C4-2B (cell line): ENCODE measurements around the gene ME3.
"Not testable (repeated sequence)": the region's sequence is repeated elsewhere in the genome, so short reads cannot be mapped to it uniquely, and the experiment has no call there.

Source experiments
- H3K27ac ChIP-seq: fragments of 450-650 bp; 2 replicates; pipeline ENCODE4 v1.5.1; 2017
- CTCF ChIP-seq: fragments of 450-650 bp; conservative IDR thresholded peaks from 2 replicates; pipeline ENCODE4 v1.5.1; 2017; ENCODE audit warnings: mild to moderate bottlenecking
- ZFX ChIP-seq: fragments of 450-650 bp; IDR thresholded peaks from 2 replicates; pipeline ENCODE4 v1.6.1; 2017

Gene ME3

GRCh38 chr11:86565388-86565787 is 107.0 kb downstream of the ME3 start:
- no peak for TF ChIP-seq ZFX
- no peak for TF ChIP-seq CTCF
- no peak overlapping the region for H3K27ac ChIP-seq

GRCh38 chr11:86562842-86563241 is 109.6 kb downstream of the ME3 start:
- not testable (repeated sequence) for H3K27ac ChIP-seq

GRCh38 chr11:86559311-86559945 is 113.0 kb downstream of the ME3 start:
- H3K27ac ChIP-seq, result no peak overlapping the region
- TF ChIP-seq ZFX, result no peak
- TF ChIP-seq CTCF, result no peak

- no peak overlapping the region for H3K27ac ChIP-seq
- TF ChIP-seq CTCF (no peak), ZFX (no peak)
Observed at GRCh38 chr11:86558841-86559240, 113.6 kb downstream of the ME3 start.

GRCh38 chr11:86558207-86558606 is 114.2 kb downstream of the ME3 start:
- no peak for TF ChIP-seq ZFX
- TF ChIP-seq CTCF, result no peak
- no peak overlapping the region for H3K27ac ChIP-seq

- no peak overlapping the region for H3K27ac ChIP-seq
- TF ChIP-seq ZFX, result no peak
- no peak for TF ChIP-seq CTCF
Observed at GRCh38 chr11:86555866-86556265, 116.5 kb downstream of the ME3 start.

GRCh38 chr11:86555401-86555800 is 117.0 kb downstream of the ME3 start:
- no peak overlapping the region for H3K27ac ChIP-seq
- no peak for TF ChIP-seq ZFX
- no peak for TF ChIP-seq CTCF

GRCh38 chr11:86553265-86553664 is 119.2 kb downstream of the ME3 start:
- no peak for TF ChIP-seq CTCF
- TF ChIP-seq ZFX, result no peak
- no peak overlapping the region for H3K27ac ChIP-seq
